ACC112 (cell line): ENCODE results near the gene EMID1.

Experiments used
- H2AFZ ChIP-seq: fragments of 200-600 bp; sonication (generic); one replicate; pipeline ENCODE4 v1.6.0; 2017; ENCODE audit warnings: antibody characterized with exemption, low read length; ENCODE audit not compliant: unreplicated experiment
- H3K27ac ChIP-seq: fragments of 200-600 bp; sonication (generic); 2 replicates; pipeline ENCODE4 v1.5.1; 2014; ENCODE audit warnings: low read depth, mild to moderate bottlenecking, antibody characterized with exemption, low read length, moderate library complexity
- H3K27me3 ChIP-seq: fragments of 200-600 bp; sonication (generic); 2 replicates; pipeline ENCODE4 v1.6.1; 2014; ENCODE audit warnings: mild to moderate bottlenecking, antibody characterized with exemption, low read length, moderate library complexity, mixed read lengths; ENCODE audit not compliant: insufficient read depth
- H3K36me3 ChIP-seq: fragments of 200-600 bp; sonication (generic); 2 replicates; pipeline ENCODE4 v1.6.1; 2016; ENCODE audit warnings: mild to moderate bottlenecking, antibody characterized with exemption, low read length, moderate library complexity, mixed read lengths; ENCODE audit not compliant: insufficient read depth
- H3K4me1 ChIP-seq: fragments of 200-600 bp; sonication (generic); one replicate; pipeline ENCODE4 v1.6.1; 2016; ENCODE audit warnings: low read length, mixed read lengths; ENCODE audit not compliant: insufficient read depth, unreplicated experiment, control insufficient read depth
- H3K4me3 ChIP-seq: fragments of 200-600 bp; sonication (generic); 2 replicates; pipeline ENCODE4 v1.5.1; 2014; ENCODE audit warnings: mild to moderate bottlenecking, low read depth, low read length
- H3K79me2 ChIP-seq: fragments of 200-600 bp; sonication (generic); one replicate; pipeline ENCODE4 v1.6.0; 2016; ENCODE audit warnings: low read length; ENCODE audit not compliant: control insufficient read depth, unreplicated experiment, insufficient read depth

Gene EMID1

GRCh38 chr22:29266564-29267461 is 61.1 kb downstream of the EMID1 start:
- Histone ChIP-seq H3K79me2 (peaks cover 52% of the 10 kb centered on the region), H3K4me3 (peak overlapping the region; percentile 88), H3K36me3 (peaks cover 5% of the 10 kb centered on the region; the same call in 1 of the 2 replicates), H3K27me3 (no peaks in the 10 kb centered on the region), H3K27ac (peak overlapping the region; percentile 95), H2AFZ (peak overlapping the region; percentile 18), H3K4me1 (peaks cover 23% of the 10 kb centered on the region)

- H3K27ac ChIP-seq = peak overlapping the region; percentile 95
- no peaks in the 10 kb centered on the region for H3K27me3 ChIP-seq
- H3K4me1 ChIP-seq = peaks cover 29% of the 10 kb centered on the region
- H3K79me2 ChIP-seq = peaks cover 58% of the 10 kb centered on the region
- peak overlapping the region; percentile 88 for H3K4me3 ChIP-seq
- no peak overlapping the region for H2AFZ ChIP-seq
- peaks cover 7% of the 10 kb centered on the region for H3K36me3 ChIP-seq
These were observed 61.8 kb downstream of the EMID1 start for GRCh38 chr22:29267462-29267857.

GRCh38 chr22:29267858-29268510 is 62.3 kb downstream of the EMID1 start, which contains the start of the genes EWSR1 and RHBDD3:
Gene EWSR1, plus strand, starts transcription at chr22:29268268. Its CDS starts 69 bp downstream, at chr22:29268337.
Gene RHBDD3, minus strand, starts transcription at chr22:29267981. Its CDS starts 2,355 bp downstream, at chr22:29265626.
- Histone ChIP-seq H2AFZ (peak within 1 kb of the TSS; percentile 80), H3K27me3 (no peaks in the 10 kb centered on the region), H3K4me3 (peak within 1 kb of the TSS; percentile 88), H3K36me3 (peaks cover 13% of the 10 kb centered on the region), H3K4me1 (peaks cover 29% of the 10 kb centered on the region), H3K79me2 (peaks cover 63% of the 10 kb centered on the region), H3K27ac (peak within 1 kb of the TSS; percentile 95)

GRCh38 chr22:29268511-29269229 is 63.0 kb downstream of the EMID1 start:
- Histone ChIP-seq H3K4me3 (peak overlapping the region; percentile 88), H3K27me3 (no peaks in the 10 kb centered on the region), H3K36me3 (peaks cover 17% of the 10 kb centered on the region), H3K79me2 (peaks cover 70% of the 10 kb centered on the region), H3K27ac (peak overlapping the region; percentile 95), H2AFZ (no peak overlapping the region), H3K4me1 (peaks cover 31% of the 10 kb centered on the region)

- H3K79me2 ChIP-seq = peaks cover 76% of the 10 kb centered on the region
- peaks cover 36% of the 10 kb centered on the region for H3K4me1 ChIP-seq
- H3K4me3 ChIP-seq = peak overlapping the region; percentile 88
- H2AFZ ChIP-seq = no peak overlapping the region
- no peaks in the 10 kb centered on the region for H3K27me3 ChIP-seq
- peaks cover 22% of the 10 kb centered on the region for H3K36me3 ChIP-seq
- peak overlapping the region; percentile 95 for H3K27ac ChIP-seq
These were observed 63.5 kb downstream of the EMID1 start for GRCh38 chr22:29269230-29269604.

GRCh38 chr22:29269731-29270474 is 64.2 kb downstream of the EMID1 start:
- no peaks in the 10 kb centered on the region for H3K27me3 ChIP-seq
- H3K79me2 ChIP-seq = peaks cover 81% of the 10 kb centered on the region
- peak overlapping the region; percentile 95; the same call in 1 of the 2 replicates for H3K27ac ChIP-seq
- peaks cover 22% of the 10 kb centered on the region for H3K36me3 ChIP-seq
- H2AFZ ChIP-seq = no peak overlapping the region
- H3K4me1 ChIP-seq = peaks cover 38% of the 10 kb centered on the region
- H3K4me3 ChIP-seq = peak overlapping the region; percentile 88

GRCh38 chr22:29270475-29271271 is 65.0 kb downstream of the EMID1 start:
- peaks cover 38% of the 10 kb centered on the region for H3K4me1 ChIP-seq
- H3K27ac ChIP-seq = peak overlapping the region; percentile 95
- peaks cover 25% of the 10 kb centered on the region for H3K36me3 ChIP-seq
- peaks cover 88% of the 10 kb centered on the region for H3K79me2 ChIP-seq
- no peaks in the 10 kb centered on the region for H3K27me3 ChIP-seq
- H2AFZ ChIP-seq = no peak overlapping the region
- H3K4me3 ChIP-seq = peak overlapping the region; percentile 88

GRCh38 chr22:29272624-29273023 is 66.9 kb downstream of the EMID1 start:
- Histone ChIP-seq H3K4me1 (peaks cover 25% of the 10 kb centered on the region), H3K27ac (no peak overlapping the region), H3K27me3 (no peaks in the 10 kb centered on the region), H2AFZ (no peak overlapping the region), H3K79me2 (peaks cover 92% of the 10 kb centered on the region), H3K4me3 (no peak overlapping the region), H3K36me3 (peaks cover 34% of the 10 kb centered on the region)

- peaks cover 25% of the 10 kb centered on the region for H3K4me1 ChIP-seq
- no peak overlapping the region for H3K27ac ChIP-seq
- no peak overlapping the region for H3K4me3 ChIP-seq
- peaks cover 88% of the 10 kb centered on the region for H3K79me2 ChIP-seq
- peaks cover 37% of the 10 kb centered on the region for H3K36me3 ChIP-seq
- H2AFZ ChIP-seq = no peak overlapping the region
- no peaks in the 10 kb centered on the region for H3K27me3 ChIP-seq
These were observed 69.5 kb downstream of the EMID1 start for GRCh38 chr22:29275167-29275566.
